ENCODE results near the gene CYP1B1.
A peak's percentile ranks its signal among the peaks of the same experiment; 100 is the strongest.
"Not testable (repeated sequence)": the region's sequence is repeated elsewhere in the genome, so short reads cannot be mapped to it uniquely, and the experiment has no call there.

Gene CYP1B1

DNA sequence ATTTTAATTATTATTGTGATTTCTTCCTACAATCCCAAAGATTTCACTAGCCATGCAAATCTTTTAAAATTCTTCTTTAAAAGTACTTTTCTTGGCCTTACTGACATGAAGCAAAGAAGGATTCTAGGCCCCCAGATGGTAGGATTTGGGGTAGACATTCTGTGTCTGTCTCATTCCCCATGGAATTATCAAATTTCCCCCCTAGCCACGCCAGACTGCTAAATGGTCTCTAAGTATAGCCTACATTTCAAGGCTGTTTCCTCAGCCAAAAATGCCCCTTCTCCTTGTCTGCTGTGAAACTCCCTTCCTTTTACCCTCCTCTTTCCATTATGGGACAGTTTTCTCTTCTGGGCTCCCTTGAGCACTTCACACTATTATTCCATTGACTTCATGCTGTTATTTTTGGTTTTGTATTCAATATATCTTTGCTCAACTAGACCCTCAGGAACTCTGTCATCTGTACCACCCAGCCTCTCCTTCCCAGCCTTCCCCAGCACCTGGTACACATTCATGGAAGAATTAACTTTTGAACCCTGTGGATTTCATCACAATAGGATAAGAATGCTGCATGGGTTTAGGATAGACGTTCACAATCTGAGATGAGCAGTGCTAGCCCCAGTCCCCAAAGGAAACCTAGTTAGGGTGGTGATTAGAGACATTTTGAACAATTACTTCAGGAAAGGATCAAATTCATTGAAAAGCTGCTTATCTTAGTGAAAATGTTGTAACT is 21.5 kb upstream of the CYP1B1 start:
- H3K27ac ChIP-seq: peak overlapping the region; percentile 73
- TF ChIP-seq EZH2 (IDR thresholded peaks at IDR 0.05) (no peak), FOXP2 (optimal IDR thresholded peaks at IDR 0.05; ENCODE audit: control extremely low read depth, extremely low read length, insufficient read depth) (no peak), POLR2AphosphoS5 (IDR thresholded peaks at IDR 0.05; ENCODE audit: borderline replicate concordance, low read depth, low read length) (no peak)
- no peaks in the 10 kb centered on the region for H3K36me3 ChIP-seq (ENCODE audit: insufficient read depth, low read length)
- peak overlapping the region; percentile 49 for H3K9ac ChIP-seq (ENCODE audit: insufficient read length)
- no peak for DNase-seq (ENCODE audit: low read depth, low spot score)
- no peaks in the 10 kb centered on the region for H3K9me3 ChIP-seq (ENCODE audit: low read depth, low read length)
- H3K4me3 ChIP-seq: peak overlapping the region; percentile 54

DNA sequence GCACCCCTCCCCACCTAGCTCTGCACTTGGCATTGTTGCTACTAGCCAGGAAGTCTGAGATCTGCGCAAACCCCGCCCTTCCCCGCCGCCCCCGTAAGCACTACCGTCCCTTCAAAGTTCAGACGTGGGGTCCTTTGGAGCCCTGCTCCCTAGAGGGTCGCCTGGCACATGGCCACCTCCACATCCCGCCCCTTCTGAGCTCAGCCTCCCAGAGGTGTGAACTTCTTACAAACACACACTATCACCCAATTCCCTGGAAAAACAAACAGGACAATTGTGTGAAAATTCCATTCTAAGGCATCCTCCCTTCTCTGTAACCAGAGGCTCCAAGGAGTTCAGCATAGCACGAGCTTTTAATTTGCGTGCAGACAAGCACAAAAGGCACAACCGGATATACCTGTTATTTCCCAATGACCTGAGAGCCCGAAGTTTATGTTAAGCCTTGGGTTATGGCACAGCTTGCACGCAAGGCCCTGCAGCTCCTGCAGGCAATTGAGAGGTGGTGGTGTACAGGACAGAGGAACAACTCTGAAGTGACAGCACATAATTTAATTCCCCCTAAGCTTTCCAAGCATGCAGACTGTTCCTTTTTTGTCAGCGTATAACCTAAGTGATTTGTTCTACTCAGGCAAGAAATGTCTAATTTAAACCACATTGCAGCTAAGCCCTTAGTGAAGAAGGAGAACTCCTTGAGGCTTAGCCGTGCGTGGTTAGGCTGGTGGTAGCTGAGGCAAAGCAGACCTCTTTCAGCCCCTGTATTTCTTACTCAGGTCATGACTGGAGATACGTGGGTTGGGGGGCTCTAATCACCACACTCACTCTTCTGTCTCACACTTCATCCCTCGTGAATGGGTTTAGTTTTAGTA is 20.3 kb upstream of the CYP1B1 start:
- no peaks in the 10 kb centered on the region for H3K36me3 ChIP-seq (ENCODE audit: insufficient read depth, low read length)
- H3K4me3 ChIP-seq: peak overlapping the region; percentile 74
- TF ChIP-seq FOXP2 (optimal IDR thresholded peaks at IDR 0.05; ENCODE audit: control extremely low read depth, extremely low read length, insufficient read depth) (peak; percentile 15), EZH2 (IDR thresholded peaks at IDR 0.05) (no peak), POLR2AphosphoS5 (IDR thresholded peaks at IDR 0.05; ENCODE audit: borderline replicate concordance, low read depth, low read length) (peak; percentile 69; the same call in 1 of the 2 replicates)
- peak overlapping the region; percentile 90 for H3K27ac ChIP-seq
- no peak for DNase-seq (ENCODE audit: low read depth, low spot score)
- no peaks in the 10 kb centered on the region for H3K9me3 ChIP-seq (ENCODE audit: low read depth, low read length)
- no peak overlapping the region for H3K9ac ChIP-seq (ENCODE audit: insufficient read length)

DNA sequence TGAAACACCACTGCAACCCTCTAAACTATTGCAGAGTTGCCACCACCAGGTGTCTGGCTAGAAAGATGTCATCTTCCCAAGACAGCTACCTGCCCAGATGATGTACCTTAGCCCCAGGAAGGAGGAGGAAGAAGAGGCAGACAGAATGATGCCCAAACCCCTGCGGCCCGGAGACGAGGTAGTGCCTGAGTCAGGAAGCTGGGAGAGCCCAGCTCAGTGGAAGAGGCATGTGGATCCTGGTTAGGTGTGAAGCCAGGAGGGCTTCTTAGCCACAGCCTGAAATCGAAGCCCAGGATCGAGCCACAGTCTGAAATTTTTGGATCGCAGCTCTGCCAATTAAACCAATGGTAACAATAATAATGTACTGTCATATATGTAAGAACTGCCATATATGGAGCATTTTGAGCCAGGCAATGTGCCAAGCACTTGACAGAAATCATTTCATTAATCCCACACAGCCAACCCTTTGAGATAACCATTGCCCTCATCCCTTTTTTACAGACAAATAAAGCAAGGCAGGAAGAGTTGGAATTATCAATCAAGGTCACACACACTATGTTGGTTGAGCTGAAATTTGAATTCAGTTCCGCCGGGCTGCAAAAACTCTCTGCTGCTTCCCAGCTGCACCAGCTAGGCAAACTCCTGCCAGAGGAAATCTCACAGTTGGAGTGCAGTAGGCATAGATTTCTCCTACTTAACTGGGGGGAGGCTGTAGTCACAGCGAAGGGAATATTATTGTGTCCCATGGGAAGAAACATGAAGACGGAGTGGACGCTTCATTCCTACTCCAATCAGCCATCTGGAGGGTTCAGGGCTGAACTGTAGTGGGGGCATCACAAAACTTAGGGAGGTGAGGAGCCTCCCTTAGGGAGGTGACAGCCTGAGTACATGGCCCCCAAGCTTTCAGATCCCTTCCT is 19.4 kb upstream of the CYP1B1 start:
- Histone ChIP-seq H3K9me3 (ENCODE audit: low read depth, low read length) (no peaks in the 10 kb centered on the region), H3K4me3 (peak overlapping the region; percentile 74), H3K36me3 (ENCODE audit: insufficient read depth, low read length) (no peaks in the 10 kb centered on the region), H3K27ac (peak overlapping the region; percentile 90), H3K9ac (ENCODE audit: insufficient read length) (no peak overlapping the region)
- no peak for DNase-seq (ENCODE audit: low read depth, low spot score)
- no peak for TF ChIP-seq POLR2AphosphoS5 (IDR thresholded peaks at IDR 0.05; ENCODE audit: borderline replicate concordance, low read depth, low read length)
- TF ChIP-seq FOXP2 (optimal IDR thresholded peaks at IDR 0.05; ENCODE audit: control extremely low read depth, extremely low read length, insufficient read depth): peak; percentile 22

DNA sequence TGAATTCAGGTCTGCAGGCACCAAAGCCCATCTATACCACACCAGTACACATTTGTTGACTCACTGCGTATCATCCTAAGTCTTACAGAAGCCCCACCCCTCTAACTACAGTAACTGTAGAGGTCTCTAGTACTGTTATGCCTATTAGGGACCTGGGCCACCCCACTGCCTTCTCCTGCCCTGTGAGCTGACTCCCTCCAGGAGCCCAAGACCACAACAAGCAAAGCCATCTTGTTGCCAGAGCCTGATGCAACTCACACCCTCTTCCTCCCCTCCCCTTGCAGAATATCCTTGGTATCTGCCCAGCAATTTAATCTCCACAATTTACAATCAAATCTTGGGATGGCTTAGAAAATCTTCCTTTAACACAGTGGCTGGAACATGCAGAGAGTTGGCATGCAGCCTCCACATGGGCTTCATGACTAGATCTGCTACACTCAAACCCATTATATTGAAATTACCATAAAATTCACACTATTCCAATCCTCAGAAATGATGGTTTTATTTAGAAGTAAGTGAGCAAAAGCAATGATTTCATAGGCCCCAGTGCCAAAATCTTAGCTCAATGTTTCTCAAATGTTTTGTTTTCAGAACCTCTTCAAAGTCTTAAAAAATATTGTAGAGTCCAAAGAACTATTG is 17.7 kb upstream of the CYP1B1 start:
- H3K27ac ChIP-seq: peak overlapping the region; percentile 86
- no peak for DNase-seq (ENCODE audit: low read depth, low spot score)

DNA sequence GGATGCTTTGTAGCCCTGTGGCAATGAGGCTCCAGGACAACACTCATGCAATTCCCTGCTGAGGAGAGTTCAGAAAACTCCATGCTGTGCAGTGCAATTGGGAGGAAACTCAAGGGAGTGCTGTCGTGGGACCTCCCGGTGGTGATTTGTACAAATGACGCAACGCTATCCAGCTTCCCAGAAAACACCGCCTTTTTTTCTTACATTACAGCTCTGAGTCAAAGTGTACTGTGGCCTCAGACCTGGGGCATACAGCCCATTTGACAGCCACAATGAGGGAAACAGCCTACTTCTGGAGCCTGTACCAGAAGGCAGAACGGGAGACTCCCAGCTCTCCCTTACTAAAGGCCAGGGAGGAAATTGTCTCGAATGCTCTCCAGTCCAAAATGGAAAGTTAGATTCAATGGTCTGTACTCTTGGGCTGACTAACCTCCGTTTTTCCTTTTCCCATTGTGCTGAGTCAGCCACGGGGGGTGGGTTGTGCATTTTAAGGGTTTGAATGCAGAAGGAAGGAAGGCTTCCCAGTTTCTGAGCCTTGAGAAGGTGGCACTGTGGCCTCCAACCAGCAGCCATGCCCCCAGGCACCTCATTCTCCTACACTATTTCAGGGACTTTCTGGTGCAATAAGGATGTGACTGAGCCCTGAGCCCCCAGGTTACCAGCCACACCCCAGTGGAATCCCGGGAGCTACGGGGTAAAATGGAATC is 16.4 kb upstream of the CYP1B1 start:
- Histone ChIP-seq H3K9ac (ENCODE audit: insufficient read length) (peak overlapping the region; percentile 39), H3K27ac (peak overlapping the region; percentile 86), H3K36me3 (ENCODE audit: insufficient read depth, low read length) (no peaks in the 10 kb centered on the region), H3K9me3 (ENCODE audit: low read depth, low read length) (no peaks in the 10 kb centered on the region), H3K4me3 (peak overlapping the region; percentile 39)
- TF ChIP-seq EZH2 (IDR thresholded peaks at IDR 0.05) (no peak), POLR2AphosphoS5 (IDR thresholded peaks at IDR 0.05; ENCODE audit: borderline replicate concordance, low read depth, low read length) (0 out of 2 replicates have a peak, but pooled peaks have one; percentile 19), FOXP2 (optimal IDR thresholded peaks at IDR 0.05; ENCODE audit: control extremely low read depth, extremely low read length, insufficient read depth) (no peak)
- no peak for DNase-seq (ENCODE audit: low read depth, low spot score)

More for the DNA sequence above, 17.7 kb upstream of the CYP1B1 start:
- Histone ChIP-seq H3K36me3 (ENCODE audit: insufficient read depth, low read length) (no peaks in the 10 kb centered on the region), H3K9ac (ENCODE audit: insufficient read length) (no peak overlapping the region), H3K9me3 (ENCODE audit: low read depth, low read length) (no peaks in the 10 kb centered on the region), H3K4me3 (no peak overlapping the region)
- TF ChIP-seq EZH2 (IDR thresholded peaks at IDR 0.05) (no peak), POLR2AphosphoS5 (IDR thresholded peaks at IDR 0.05; ENCODE audit: borderline replicate concordance, low read depth, low read length) (no peak), FOXP2 (optimal IDR thresholded peaks at IDR 0.05; ENCODE audit: control extremely low read depth, extremely low read length, insufficient read depth) (no peak)

DNA sequence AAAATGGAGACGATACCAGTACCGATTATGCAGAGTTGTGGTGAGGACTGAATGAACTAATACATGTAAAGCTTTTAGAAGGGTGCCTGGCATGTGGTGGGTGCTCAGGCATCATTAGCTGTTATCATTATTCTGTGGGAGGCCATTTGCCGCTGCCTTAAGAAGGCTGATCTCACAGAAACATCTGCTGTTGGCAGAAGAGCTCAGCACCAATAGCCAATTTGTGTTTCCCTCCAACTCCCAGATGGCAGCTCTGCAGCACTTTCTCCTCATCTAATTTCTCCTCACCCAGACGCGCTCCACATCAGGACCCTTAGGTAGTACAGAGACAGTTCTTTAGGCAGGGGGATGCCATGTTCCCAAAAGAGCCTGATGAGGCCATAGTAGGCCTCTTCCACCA is 15.8 kb upstream of the CYP1B1 start:
- Histone ChIP-seq H3K9ac (ENCODE audit: insufficient read length) (peak overlapping the region; percentile 39), H3K27ac (peak overlapping the region; percentile 86), H3K4me3 (peak overlapping the region; percentile 39), H3K36me3 (ENCODE audit: insufficient read depth, low read length) (no peaks in the 10 kb centered on the region), H3K9me3 (ENCODE audit: low read depth, low read length) (no peaks in the 10 kb centered on the region)
- TF ChIP-seq FOXP2 (optimal IDR thresholded peaks at IDR 0.05; ENCODE audit: control extremely low read depth, extremely low read length, insufficient read depth) (no peak), EZH2 (IDR thresholded peaks at IDR 0.05) (no peak)
- DNase-seq (ENCODE audit: low read depth, low spot score): no peak

DNA sequence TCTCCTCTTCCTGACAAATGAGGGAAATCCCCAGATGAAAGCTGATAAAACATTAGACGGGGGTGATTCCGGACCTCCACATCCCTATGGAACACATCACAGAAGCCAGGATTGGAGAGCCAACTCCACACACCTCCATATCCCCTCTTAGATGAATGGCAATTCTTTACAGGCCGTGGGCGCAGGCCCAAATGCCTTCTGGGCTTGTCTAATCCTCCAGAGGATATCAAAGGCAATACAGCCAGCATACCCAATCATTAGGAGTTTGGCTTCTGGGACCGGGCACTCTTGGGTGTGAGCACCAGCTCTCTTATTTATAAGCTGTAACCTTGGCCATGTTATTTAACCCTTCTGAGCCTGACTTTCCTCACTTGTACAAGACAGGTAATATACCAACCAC is 15.0 kb upstream of the CYP1B1 start:
- H3K9me3 ChIP-seq (ENCODE audit: low read depth, low read length): no peaks in the 10 kb centered on the region
- no peak overlapping the region for H3K9ac ChIP-seq (ENCODE audit: insufficient read length)
- no peak for DNase-seq (ENCODE audit: low read depth, low spot score)
- H3K36me3 ChIP-seq (ENCODE audit: insufficient read depth, low read length): no peaks in the 10 kb centered on the region
- no peak overlapping the region for H3K4me3 ChIP-seq
- H3K27ac ChIP-seq: no peak overlapping the region
- no peak for TF ChIP-seq FOXP2 (optimal IDR thresholded peaks at IDR 0.05; ENCODE audit: control extremely low read depth, extremely low read length, insufficient read depth)
- TF ChIP-seq POLR2AphosphoS5 (IDR thresholded peaks at IDR 0.05; ENCODE audit: borderline replicate concordance, low read depth, low read length): no peak
- TF ChIP-seq EZH2 (IDR thresholded peaks at IDR 0.05): no peak

DNA sequence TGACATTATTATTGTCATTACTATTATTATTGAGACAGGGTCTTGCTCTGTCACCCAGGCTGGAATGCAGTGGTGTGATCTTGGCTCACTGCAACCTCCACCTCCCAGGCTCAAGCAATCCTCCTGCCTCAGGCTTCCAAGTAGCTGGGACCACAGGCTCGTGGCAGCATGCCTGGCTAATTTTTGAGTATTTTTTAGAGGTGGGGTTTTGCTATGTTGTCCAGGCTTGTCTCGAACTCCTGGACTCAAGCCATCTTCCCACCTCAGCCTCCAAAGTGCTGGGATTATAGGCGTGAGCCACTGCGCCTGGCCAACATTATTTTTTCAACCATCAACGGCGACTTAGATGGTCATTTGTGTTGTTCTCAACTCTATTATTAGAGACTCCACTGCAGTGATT is 14.3 kb upstream of the CYP1B1 start:
- H3K27ac ChIP-seq: not testable (repeated sequence)

DNA sequence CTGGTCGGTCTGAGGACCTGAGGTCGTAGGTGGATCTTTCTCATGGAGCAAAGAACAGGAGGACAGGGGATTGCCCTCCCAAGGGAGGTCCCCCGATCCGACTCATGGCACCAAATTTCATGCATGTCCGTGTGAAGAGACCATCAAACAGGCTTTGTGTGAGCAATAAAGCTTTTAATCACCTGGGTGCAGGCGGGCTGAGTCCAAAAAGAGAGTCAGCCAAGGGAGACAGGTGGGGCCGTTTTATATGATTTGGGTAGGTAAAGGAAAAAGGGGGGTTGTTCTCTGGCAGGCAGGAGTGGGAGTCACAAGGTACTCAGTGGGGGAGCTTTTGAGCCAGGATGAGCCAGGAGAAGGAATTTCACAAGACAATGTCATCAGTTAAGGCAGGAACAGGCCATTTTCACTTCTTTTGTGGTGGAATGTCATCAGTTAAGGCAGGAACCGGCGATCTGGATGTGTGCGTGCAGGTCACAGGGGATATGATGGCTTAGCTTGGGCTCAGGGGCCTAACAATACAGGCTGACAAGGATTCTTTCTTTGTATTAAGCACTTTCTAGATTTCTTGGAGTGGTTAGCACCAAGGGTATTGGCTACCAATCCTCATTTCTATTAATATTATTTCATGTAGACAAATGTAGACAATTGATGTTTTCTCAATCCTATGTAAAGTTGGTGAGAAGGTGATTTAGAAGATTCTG is 10.2 kb upstream of the CYP1B1 start:
- H3K9ac ChIP-seq (ENCODE audit: insufficient read length); H3K36me3 ChIP-seq (ENCODE audit: insufficient read depth, low read length); DNase-seq (ENCODE audit: low read depth, low spot score); H3K4me3 ChIP-seq; H3K9me3 ChIP-seq (ENCODE audit: low read depth, low read length); H3K27ac ChIP-seq: not testable (repeated sequence)

More for the DNA sequence above, 14.3 kb upstream of the CYP1B1 start:
- not testable (repeated sequence) for H3K4me3 ChIP-seq; DNase-seq (ENCODE audit: low read depth, low spot score); H3K9me3 ChIP-seq (ENCODE audit: low read depth, low read length); H3K36me3 ChIP-seq (ENCODE audit: insufficient read depth, low read length); H3K9ac ChIP-seq (ENCODE audit: insufficient read length)

DNA sequence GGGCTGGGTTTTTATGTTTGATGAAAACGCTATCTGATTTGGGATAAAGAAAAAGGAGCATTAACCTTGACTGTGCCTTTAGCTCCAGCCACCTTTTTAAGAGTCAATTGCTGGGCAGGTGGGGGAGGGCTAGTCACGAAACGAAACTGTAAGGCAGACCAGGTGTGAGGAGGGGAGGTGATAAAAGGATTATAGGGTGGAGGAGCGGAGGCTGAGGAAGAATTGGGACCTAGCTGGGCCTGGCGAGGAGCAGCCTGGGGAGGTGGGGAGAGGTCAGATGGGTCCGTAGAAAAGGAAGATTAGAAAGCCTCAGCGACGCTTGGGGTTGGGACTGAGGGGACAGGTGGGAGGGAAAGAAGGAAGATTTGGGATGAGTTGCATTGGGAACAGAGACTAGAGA is 8.6 kb upstream of the CYP1B1 start:
- DNase-seq (ENCODE audit: low read depth, low spot score); H3K36me3 ChIP-seq (ENCODE audit: insufficient read depth, low read length); H3K27ac ChIP-seq; H3K9ac ChIP-seq (ENCODE audit: insufficient read length); H3K9me3 ChIP-seq (ENCODE audit: low read depth, low read length); H3K4me3 ChIP-seq: not testable (repeated sequence)

Data from SK-N-MC (cell line).